Naive thymus-derived CD8-positive, alpha-beta T cell (primary cell): ENCODE results near the gene SH2D2A. TPM values are rescaled to one million over a fixed set of nuclear protein-coding genes. Genes with fewer than 3 reads are reported as not detected.
A peak's percentile ranks its signal among the peaks of the same experiment; 100 is the strongest.

Experiments used
- ATAC-seq, 2 donors: fragments of 150-1000 bp; cut with Tn5 transposase in 1 of 2; sonication (Bioruptor Pico), chemical (Tn5 transposase) in 1 of 2; 1 replicate in 1 of 2; 2 replicates in 1 of 2; pipeline ENCODE4 v1.10.0; 2021; ENCODE audit warnings: mild to moderate bottlenecking in 2 of 2, moderate library complexity in 2 of 2
- POLR2A ChIA-PET: fragments of 350-600 bp; sonication (Branson Sonifier 250); formaldehyde crosslinking; loops from one replicate; lab custom pipeline; 2021; ENCODE audit warnings: antibody characterized with exemption; lab: Charles Lee
- DNase-seq, 10 donors: peaks; one replicate each; pipeline versions ENCODE4 v3.0.0 to v3.0.0-alpha.2; 2020 to 2022
- H3K27ac Mint-ChIP-seq, 10 donors: one replicate each; pipeline ENCODE4 v1.8.0; 2020 to 2022; ENCODE audit warnings: mild to moderate bottlenecking in 10 of 10, mixed read lengths in 10 of 10, moderate library complexity in 4 of 10, inconsistent platforms in 1 of 10
- H3K27me3 Mint-ChIP-seq, 5 donors: one replicate each; pipeline ENCODE4 v1.8.0; 2021 to 2022; ENCODE audit warnings: mixed read lengths in 5 of 5
- H3K36me3 Mint-ChIP-seq, 3 donors: one replicate each; pipeline ENCODE4 v1.8.0; 2020 to 2022; ENCODE audit warnings: mixed read lengths in 3 of 3, mild to moderate bottlenecking in 2 of 3, inconsistent platforms in 1 of 3
- H3K4me1 Mint-ChIP-seq, 4 donors: one replicate each; pipeline ENCODE4 v1.8.0; 2021 to 2022; ENCODE audit warnings: mixed read lengths in 4 of 4
- H3K4me3 Mint-ChIP-seq, 10 donors: one replicate each; pipeline ENCODE4 v1.8.0; 2020 to 2022; ENCODE audit warnings: mild to moderate bottlenecking in 10 of 10, mixed read lengths in 10 of 10, moderate library complexity in 6 of 10, inconsistent platforms in 1 of 10
- H3K9me3 Mint-ChIP-seq, 9 donors: one replicate each; pipeline ENCODE4 v1.8.0; 2020 to 2022; ENCODE audit warnings: mixed read lengths in 9 of 9, mild to moderate bottlenecking in 3 of 9, inconsistent platforms in 1 of 9, moderate library complexity in 1 of 9
- polyA plus RNA-seq, 3 donors: library from polyadenylated mRNA; unstranded; fragments of 300-500 nt; fragmentation: Illumina TruSeq; gene quantifications; one replicate each; pipeline ENCODE4 v1.2.3, GENCODE V29; 2021
- total RNA-seq, 8 experiments: library from RNA in 2 of 8; stranded (reverse) in 2 of 8; gene quantifications; one replicate each; pipeline ENCODE4 v1.2.3 and lab custom pipeline; 2021 to 2026

SH2D2A gene
- total and polyA plus RNA-seq, 5 experiments from 2014 or later = 23.6 to 31.5 (median 24.7) TPM

DNA sequence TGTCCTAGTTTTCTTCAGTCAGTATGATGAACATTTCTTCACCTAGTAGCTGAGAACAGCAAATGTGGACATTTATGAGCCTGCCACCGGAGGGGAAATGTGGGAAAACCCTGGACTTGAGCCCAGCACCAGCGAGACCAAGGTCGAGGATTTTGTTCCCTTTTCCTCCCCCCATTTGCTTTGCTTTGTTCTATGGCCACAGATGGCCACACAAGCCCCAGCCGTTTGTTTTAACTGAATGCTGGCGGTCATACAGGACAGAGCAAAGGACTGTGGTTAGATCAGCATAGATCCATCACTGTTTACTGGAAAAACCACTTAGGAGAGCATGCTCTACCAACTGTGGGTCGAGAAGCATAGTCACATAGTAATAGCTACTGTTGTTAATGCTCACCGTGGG, 20.9 kb downstream of the SH2D2A start:
- POLR2A ChIA-PET = interaction anchor here (0.6 kb wide), 1 partner anchor 470 kb away, joined by 4 read pairs; no protein-coding TSS in a partner anchor
- no peak overlapping the region for H3K4me3 Mint-ChIP-seq
- H3K27me3 Mint-ChIP-seq = no peaks in the 10 kb centered on the region
- no peak for ATAC-seq
- H3K27ac Mint-ChIP-seq = peak overlapping the region in 2 of 10 donors; percentile 29 to 61
- peaks cover 16 to 93% (median 25%) of the 10 kb centered on the region in 3 donors for H3K36me3 Mint-ChIP-seq
- DNase-seq = no peak
- H3K4me1 Mint-ChIP-seq = peaks cover 0 to 3% (median 2%) of the 10 kb centered on the region in 4 donors
- H3K9me3 Mint-ChIP-seq = no peaks in the 10 kb centered on the region

DNA sequence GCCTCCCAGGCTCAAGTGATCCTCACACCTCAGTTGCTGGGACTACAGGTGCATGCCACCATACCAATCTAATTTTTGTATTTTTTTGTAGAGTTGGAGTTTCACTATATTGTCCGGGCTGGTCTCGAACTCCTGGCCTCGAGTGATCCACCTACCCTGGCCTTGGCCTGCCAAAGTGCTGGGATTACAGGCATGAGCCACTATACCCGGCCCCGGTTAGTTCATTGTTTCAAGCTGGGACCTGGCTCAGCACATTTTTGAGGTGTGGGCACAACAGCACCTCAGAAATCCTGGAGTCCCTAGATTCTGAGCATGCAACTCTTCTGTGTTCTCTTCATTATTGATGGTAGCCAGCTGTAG, 21.3 kb downstream of the SH2D2A start:
- POLR2A ChIA-PET = interaction anchor here (0.7 kb wide), 1 partner anchor 17 kb away, joined by 4 read pairs; no protein-coding TSS in a partner anchor
- ATAC-seq = no peak
- DNase-seq = no peak
- peaks cover 0 to 3% (median 2%) of the 10 kb centered on the region in 4 donors for H3K4me1 Mint-ChIP-seq
- peaks cover 16 to 91% (median 25%) of the 10 kb centered on the region in 3 donors for H3K36me3 Mint-ChIP-seq
- no peaks in the 10 kb centered on the region for H3K27me3 Mint-ChIP-seq
- peak overlapping the region in 1 of 10 donors; percentile 78 for H3K27ac Mint-ChIP-seq
- no peak overlapping the region for H3K4me3 Mint-ChIP-seq
- no peaks in the 10 kb centered on the region for H3K9me3 Mint-ChIP-seq

GRCh38 chr1:156794506-156795373, 21.9 kb downstream of the SH2D2A start:
- ATAC-seq = no peak
- Mint-ChIP-seq H3K4me1 (peaks cover 1 to 4% (median 3%) of the 10 kb centered on the region in 4 donors), H3K27ac (peak overlapping the region in 2 of 10 donors; percentile 34 to 78), H3K36me3 (peaks cover 16 to 91% (median 28%) of the 10 kb centered on the region in 3 donors), H3K9me3 (no peaks in the 10 kb centered on the region), H3K27me3 (no peaks in the 10 kb centered on the region), H3K4me3 (no peak overlapping the region)
- no peak for DNase-seq
- POLR2A ChIA-PET = interaction anchor here (0.7 to 1.0 kb wide), 2 partner anchors 16 to 66 kb away, joined by 3 to 4 read pairs; partner anchors contain the start of gene NTRK1

DNA sequence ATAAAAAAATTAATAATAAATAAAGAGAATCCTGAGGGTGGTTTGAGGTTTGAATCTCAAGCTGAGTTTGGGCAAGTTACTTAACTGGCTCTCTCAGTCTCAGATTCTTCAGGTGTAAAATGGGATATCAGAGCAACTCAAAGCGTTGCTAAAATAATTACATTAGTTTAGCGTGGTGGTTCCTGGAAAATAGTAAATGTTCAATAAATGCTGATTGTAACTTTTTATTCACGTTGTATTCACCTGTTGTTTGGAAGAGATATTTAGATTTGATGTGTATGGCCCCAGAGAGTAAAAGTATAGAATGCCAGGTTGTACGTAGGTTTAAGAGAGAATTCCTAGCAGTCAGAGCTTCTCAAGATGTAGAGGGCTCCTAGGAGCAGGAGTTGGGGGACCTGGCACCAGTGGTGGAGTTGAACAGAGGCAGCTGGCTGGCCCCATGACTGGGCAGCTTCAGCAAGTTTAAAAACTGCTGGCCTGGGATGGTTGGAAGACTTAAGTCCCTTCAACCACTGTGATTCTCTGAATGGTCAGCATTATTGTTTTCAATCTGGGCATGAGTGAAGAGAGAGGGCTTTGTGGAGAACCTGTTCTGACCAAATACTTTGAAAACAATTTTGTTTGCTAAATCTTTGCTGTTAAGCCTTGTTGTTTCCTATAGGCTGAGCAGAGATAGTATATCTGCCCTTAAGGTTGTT, 26.9 kb downstream of the SH2D2A start:
- H3K4me3 Mint-ChIP-seq = no peak overlapping the region
- ATAC-seq (no peak), DNase-seq (no peak)
- H3K9me3 Mint-ChIP-seq = no peaks in the 10 kb centered on the region
- POLR2A ChIA-PET = no interaction called here
- H3K27me3 Mint-ChIP-seq = no peaks in the 10 kb centered on the region
- H3K36me3 Mint-ChIP-seq = peaks cover 4 to 91% (median 12%) of the 10 kb centered on the region in 3 donors
- H3K4me1 Mint-ChIP-seq = peaks cover 3 to 25% (median 14%) of the 10 kb centered on the region in 4 donors
- H3K27ac Mint-ChIP-seq = peak overlapping the region in 4 of 10 donors; percentile 18 to 58 (median 36)

- DNase-seq (no peak), ATAC-seq (no peak)
- POLR2A ChIA-PET = interaction anchor here (0.7 kb wide), 1 partner anchor 215 kb away, joined by 3 read pairs; no protein-coding TSS in a partner anchor
- H3K36me3 Mint-ChIP-seq = peaks cover 2 to 88% (median 15%) of the 10 kb centered on the region in 3 donors
- H3K9me3 Mint-ChIP-seq = no peaks in the 10 kb centered on the region
- H3K27me3 Mint-ChIP-seq = no peaks in the 10 kb centered on the region
- peak overlapping the region in 1 of 10 donors; percentile 25 for H3K27ac Mint-ChIP-seq
- H3K4me3 Mint-ChIP-seq = no peak overlapping the region
- peaks cover 3 to 25% (median 15%) of the 10 kb centered on the region in 4 donors for H3K4me1 Mint-ChIP-seq
Measured at GRCh38 chr1:156788136-156788535, 28.5 kb downstream of the SH2D2A start.

- Mint-ChIP-seq H3K27me3 (no peaks in the 10 kb centered on the region), H3K9me3 (no peaks in the 10 kb centered on the region), H3K4me1 (peaks cover 3 to 30% (median 21%) of the 10 kb centered on the region in 4 donors), H3K4me3 (no peak overlapping the region), H3K36me3 (peaks cover 2 to 89% (median 22%) of the 10 kb centered on the region in 3 donors), H3K27ac (peak overlapping the region in 7 of 10 donors; percentile 10 to 90 (median 35))
- DNase-seq (no peak), ATAC-seq (no peak)
- POLR2A ChIA-PET = interaction anchor here (1.0 kb wide), 1 partner anchor 71 kb away, joined by 3 read pairs; no protein-coding TSS in a partner anchor
Measured at GRCh38 chr1:156786640-156787039, 30.0 kb downstream of the SH2D2A start.

- H3K27me3 Mint-ChIP-seq = no peaks in the 10 kb centered on the region
- H3K4me1 Mint-ChIP-seq = peaks cover 3 to 39% (median 26%) of the 10 kb centered on the region in 4 donors
- POLR2A ChIA-PET = interaction anchor here (0.7 kb wide), 1 partner anchor 74 kb away, joined by 3 read pairs; no protein-coding TSS in a partner anchor
- ATAC-seq = no peak
- no peak overlapping the region for H3K27ac Mint-ChIP-seq
- H3K9me3 Mint-ChIP-seq = no peaks in the 10 kb centered on the region
- H3K36me3 Mint-ChIP-seq = peaks cover 5 to 89% (median 25%) of the 10 kb centered on the region in 3 donors
- no peak overlapping the region for H3K4me3 Mint-ChIP-seq
- DNase-seq = no peak
Measured at GRCh38 chr1:156785458-156785857, 31.2 kb downstream of the SH2D2A start.

- DNase-seq = no peak
- peaks cover 5 to 68% (median 16%) of the 10 kb centered on the region in 3 donors for H3K36me3 Mint-ChIP-seq
- peak overlapping the region in 4 of 10 donors; percentile 13 to 56 (median 36) for H3K27ac Mint-ChIP-seq
- POLR2A ChIA-PET = interaction anchor here (0.5 to 1.1 kb wide), 2 partner anchors 11 to 68 kb away, joined by 3 read pairs; no protein-coding TSS in a partner anchor
- H3K9me3 Mint-ChIP-seq = no peaks in the 10 kb centered on the region
- no peak overlapping the region for H3K4me3 Mint-ChIP-seq
- H3K4me1 Mint-ChIP-seq = peaks cover 22 to 42% (median 33%) of the 10 kb centered on the region in 4 donors
- no peak for ATAC-seq
- H3K27me3 Mint-ChIP-seq = no peaks in the 10 kb centered on the region
Measured at GRCh38 chr1:156781585-156782186, 35.0 kb downstream of the SH2D2A start.

- Mint-ChIP-seq H3K27ac (peak overlapping the region; percentile 8 to 70 (median 52)), H3K36me3 (peaks cover 5 to 48% (median 9%) of the 10 kb centered on the region in 3 donors), H3K4me3 (peak overlapping the region in 5 of 10 donors; percentile 1 to 29 (median 16)), H3K9me3 (no peaks in the 10 kb centered on the region), H3K4me1 (peaks cover 27 to 62% (median 50%) of the 10 kb centered on the region in 4 donors), H3K27me3 (no peaks in the 10 kb centered on the region)
- DNase-seq (no peak), ATAC-seq (peak in 1 of 2 donors; percentile 35)
- POLR2A ChIA-PET = no interaction called here
Measured at GRCh38 chr1:156777573-156777972, 39.1 kb downstream of the SH2D2A start.

- Mint-ChIP-seq H3K4me1 (peaks cover 27 to 63% (median 55%) of the 10 kb centered on the region in 4 donors), H3K9me3 (no peaks in the 10 kb centered on the region), H3K36me3 (peaks cover 5 to 48% (median 5%) of the 10 kb centered on the region in 3 donors), H3K27ac (peak overlapping the region in 9 of 10 donors; percentile 1 to 70 (median 14)), H3K27me3 (no peaks in the 10 kb centered on the region), H3K4me3 (peak overlapping the region in 1 of 10 donors; percentile 65)
- POLR2A ChIA-PET = no interaction called here
- ATAC-seq (no peak), DNase-seq (no peak)
Measured at GRCh38 chr1:156776942-156777341, 39.7 kb downstream of the SH2D2A start.

GRCh38 chr1:156775799-156776198, 40.8 kb downstream of the SH2D2A start:
- DNase-seq = no peak
- Mint-ChIP-seq H3K27me3 (no peaks in the 10 kb centered on the region), H3K27ac (peak overlapping the region in 6 of 10 donors; percentile 15 to 75 (median 44)), H3K36me3 (peaks cover 0 to 43% (median 4%) of the 10 kb centered on the region in 3 donors), H3K4me1 (peaks cover 27 to 60% (median 58%) of the 10 kb centered on the region in 4 donors), H3K9me3 (no peaks in the 10 kb centered on the region), H3K4me3 (peak overlapping the region in 2 of 10 donors; percentile 1 to 31)
- no peak for ATAC-seq
- POLR2A ChIA-PET = interaction anchor here (0.7 kb wide), 1 partner anchor 1047 kb away, joined by 6 read pairs; no protein-coding TSS in a partner anchor
